A549 (cell line): ENCODE data around the gene GPX5. TPM values are rescaled to one million over a fixed set of nuclear protein-coding genes. Genes with fewer than 3 reads are reported as not detected.

Experiments used
- ATAC-seq, 2 experiments: fragments of 200-7000 bp in 1 of 2; fragments of >200 bp in 1 of 2; cut with Nextera tagmentation in 1 of 2; cut with Tn5 transposase in 1 of 2; 3 replicates each; pipeline versions ENCODE4 v1.8.0 to v1.9.1; 2018 to 2020; ENCODE audit warnings: mild to moderate bottlenecking in 1 of 2, moderate library complexity in 1 of 2
- CTCF ChIA-PET: fragments of 300-600 bp; sonication (Branson Sonifier 250); formaldehyde crosslinking; extraction: SDS; loops from one replicate; lab custom pipeline; 2021; ENCODE audit warnings: antibody characterized with exemption, inconsistent platforms; lab: Yijun Ruan, JAX
- POLR2A ChIA-PET: fragments of 350-600 bp; formaldehyde crosslinking; extraction: SDS; loops from one replicate; lab custom pipeline; 2021; ENCODE audit warnings: antibody characterized with exemption, inconsistent platforms; lab: Yijun Ruan, JAX
- DNase-seq, 2 experiments: peaks; one replicate each; pipeline versions ENCODE4 v3.0.0 to v3.0.0-alpha.2; 2011 to 2016; ENCODE audit warnings: low read depth in 1 of 2, low spot score in 1 of 2
- FAIRE-seq: peaks from 2 replicates; lab custom pipeline; 2011; peaks lifted over from hg19 to GRCh38; lab: Jason Lieb, UNC
- H3K27ac ChIP-seq, 2 experiments: fragments of >200 bp; sonication (Bioruptor Twin); formaldehyde crosslinking; 3 replicates each; pipeline ENCODE4 v1.5.1; 2016 to 2017
- H3K4me1 ChIP-seq: fragments of >200 bp; sonication (Bioruptor Twin); formaldehyde crosslinking; 3 replicates; pipeline ENCODE4 v1.6.1; 2016
- H3K4me2 ChIP-seq: fragments of >200 bp; sonication (Bioruptor Twin); formaldehyde crosslinking; 3 replicates; pipeline ENCODE4 v1.6.1; 2016
- H3K4me3 ChIP-seq: fragments of >200 bp; sonication (Bioruptor Twin); formaldehyde crosslinking; 3 replicates; pipeline ENCODE4 v1.5.1; 2016
- H3K9me3 ChIP-seq: fragments of >200 bp; sonication (Bioruptor Twin); formaldehyde crosslinking; 3 replicates; pipeline ENCODE4 v1.6.1; 2016
- CHD4 ChIP-seq: fragments of 200-600 bp; sonication (generic); IDR thresholded peaks from 2 replicates; pipeline ENCODE4 v1.6.1; 2016; ENCODE audit warnings: antibody characterized with exemption, mild to moderate bottlenecking, borderline replicate concordance
- EHMT2 ChIP-seq: fragments of 200-600 bp; sonication (generic); IDR thresholded peaks from 2 replicates; pipeline ENCODE4 v1.6.1; 2016; ENCODE audit warnings: antibody characterized with exemption, low read depth, mild to moderate bottlenecking, moderate library complexity
- EP300 ChIP-seq, 2 experiments: fragments of >200 bp; sonication (Bioruptor Twin); formaldehyde crosslinking; IDR thresholded peaks; 2 replicates in 1 of 2; 3 replicates in 1 of 2; pipeline ENCODE4 v1.6.1; 2016 to 2017
- ESRRA ChIP-seq: fragments of 150-350 bp; IDR thresholded peaks from 2 replicates; pipeline ENCODE4 v1.6.1; 2014; ENCODE audit warnings: mild to moderate bottlenecking, low read length, borderline replicate concordance
- FOSB ChIP-seq: fragments of 250-450 bp; sonication (Bioruptor Pico); IDR thresholded peaks from 2 replicates; pipeline ENCODE4 v1.5.0; 2020; ENCODE audit warnings: mild to moderate bottlenecking, moderate library complexity
- FOSL2 ChIP-seq, 2 experiments: fragments of 450-650 bp in 1 of 2; fragments of >200 bp in 1 of 2; sonication (Bioruptor Twin) in 1 of 2; formaldehyde crosslinking; IDR thresholded peaks; 2 replicates each; pipeline versions ENCODE4 v1.5.0 to v1.6.1; 2016 to 2020; ENCODE audit warnings: mild to moderate bottlenecking in 1 of 2, moderate library complexity in 1 of 2
- GATA3 ChIP-seq: IDR thresholded peaks from 2 replicates; pipeline ENCODE4 v1.6.1; 2012; ENCODE audit warnings: borderline replicate concordance
- HEYL ChIP-seq: fragments of 250-450 bp; sonication (Bioruptor Pico); IDR thresholded peaks from 2 replicates; pipeline ENCODE4 v1.8.0; 2021; ENCODE audit warnings: mild to moderate bottlenecking, moderate library complexity
- HOXB5 ChIP-seq: fragments of 250-450 bp; sonication (Bioruptor Pico); IDR thresholded peaks from 2 replicates; pipeline ENCODE4 v1.5.0; 2020; ENCODE audit warnings: mild to moderate bottlenecking, moderate library complexity
- JUN ChIP-seq, 2 experiments: fragments of >200 bp; sonication (Bioruptor Twin); formaldehyde crosslinking; IDR thresholded peaks; 2 replicates in 1 of 2; 3 replicates in 1 of 2; pipeline ENCODE4 v1.6.1; 2016 to 2017
- JUNB ChIP-seq: fragments of >200 bp; sonication (Bioruptor Twin); formaldehyde crosslinking; IDR thresholded peaks from 2 replicates; pipeline ENCODE4 v1.6.1; 2016
- KDM1A ChIP-seq: fragments of 200-600 bp; sonication (generic); IDR thresholded peaks from 2 replicates; pipeline ENCODE4 v1.6.1; 2016; ENCODE audit warnings: low read depth, mild to moderate bottlenecking
- MYC ChIP-seq: IDR thresholded peaks from 2 replicates; pipeline ENCODE4 v1.6.1; 2012; ENCODE audit warnings: mild to moderate bottlenecking, inconsistent platforms, low read length, improper control_type of control experiment, borderline replicate concordance
- NFE2L2 ChIP-seq: fragments of 150-350 bp; conservative IDR thresholded peaks from 2 replicates; pipeline ENCODE4 v1.6.1; 2014; ENCODE audit warnings: low read length
- PHF8 ChIP-seq: fragments of 200-600 bp; sonication (generic); IDR thresholded peaks from 2 replicates; pipeline ENCODE4 v1.6.1; 2016; ENCODE audit warnings: low read depth, mild to moderate bottlenecking, antibody characterized with exemption, moderate library complexity, borderline replicate concordance
- POLR2A ChIP-seq: IDR thresholded peaks from 2 replicates; pipeline ENCODE4 v1.6.1; 2012; ENCODE audit warnings: mild to moderate bottlenecking, low read length
- RARB ChIP-seq: fragments of 250-450 bp; sonication (Bioruptor Pico); IDR thresholded peaks from 2 replicates; pipeline ENCODE4 v1.8.0; 2021; ENCODE audit warnings: mild to moderate bottlenecking, moderate library complexity
- RCOR1 ChIP-seq: fragments of 150-350 bp; IDR thresholded peaks from 2 replicates; pipeline ENCODE4 v1.6.1; 2014; ENCODE audit warnings: antibody characterized with exemption, low read length, low read depth
- ZFP36 ChIP-seq: fragments of 450-650 bp; IDR thresholded peaks from 2 replicates; pipeline ENCODE4 v1.6.1; 2014; ENCODE audit warnings: borderline replicate concordance; ENCODE audit not compliant: partially characterized antibody
- ZNF302 ChIP-seq: fragments of 250-450 bp; sonication (Bioruptor Pico); IDR thresholded peaks from 2 replicates; pipeline ENCODE4 v1.9.0; 2021; ENCODE audit warnings: inconsistent platforms, mild to moderate bottlenecking, moderate library complexity
- ZSCAN20 ChIP-seq: fragments of 250-450 bp; sonication (Bioruptor Pico); IDR thresholded peaks from 2 replicates; pipeline ENCODE4 v1.8.0; 2022; ENCODE audit warnings: mild to moderate bottlenecking, moderate library complexity
- WGBS: methylation state at CpG from one replicate; pipeline ENCODE4 v1.1.6; 2017; ENCODE audit errors: missing lambda C conversion rate; 5-methylcytosine and 5-hydroxymethylcytosine counted together
- polyA plus RNA-seq, 4 experiments: library from polyadenylated mRNA; depleted of rRNA in 3 of 4; stranded (reverse); fragments of >200 nt; fragmentation: RNase III in 1 of 4; extraction: RNeasy Plus Mini Kit Qiagen cat#74134 plus additional on column Dnase treatment in 1 of 4; gene quantifications; 2 replicates in 3 of 4; 3 replicates in 1 of 4; pipeline ENCODE4 v1.2.3, GENCODE V29; 2011 to 2017
- TF ChIP-seq, protein P1 (sequence below): IDR thresholded peaks from 2 replicates; pipeline ENCODE4 v1.6.1; 2012
- TF ChIP-seq, protein P2 (sequence below): fragments of >200 bp; sonication (Bioruptor Twin); formaldehyde crosslinking; IDR thresholded peaks from 3 replicates; pipeline ENCODE4 v1.5.1; 2016

GPX5 gene
- polyA plus RNA-seq, 2 of the 4 experiments (the other 2 are of a cell fraction) = not detected

DNA sequence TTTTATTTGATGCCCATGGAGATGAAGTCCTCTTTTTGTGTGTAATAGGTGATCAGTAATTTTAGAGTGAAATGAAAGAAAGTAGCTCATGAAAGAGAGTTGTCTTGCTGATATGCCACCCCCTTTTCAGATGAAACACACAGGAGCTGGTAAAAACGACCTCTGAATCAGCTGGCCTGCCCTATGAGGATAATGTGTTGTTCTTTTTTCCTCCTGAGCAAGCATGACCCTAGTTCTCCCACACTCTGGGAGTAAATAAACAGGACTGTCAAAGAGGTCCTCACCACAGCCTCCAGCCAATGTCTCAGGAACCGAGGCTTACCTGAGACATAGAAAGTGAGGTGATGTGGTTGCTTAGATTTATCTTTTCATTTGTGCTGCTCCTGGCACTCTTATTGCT is 29.5 kb downstream of the GPX5 start:
- Histone ChIP-seq H3K4me3 (no peak overlapping the region), H3K27ac (no peak overlapping the region), H3K9me3 (no peaks in the 10 kb centered on the region), H3K4me2 (no peak overlapping the region), H3K4me1 (no peaks in the 10 kb centered on the region)
- ATAC-seq (no peak), FAIRE-seq (no peak), DNase-seq (no peak)
- CTCF ChIA-PET = interaction anchor here (1.6 kb wide), 1 partner anchor 9 kb away, joined by 3 read pairs; no protein-coding TSS in a partner anchor
- POLR2A ChIA-PET = no interaction called here
- 19% methylated on average over 2 of the region's 2 CpGs for WGBS
- TF ChIP-seq RCOR1 (no peak), JUN (IDR thresholded peaks at IDR 0.05) (no peak), ESRRA (no peak), ZFP36 (no peak), POLR2A (no peak), KDM1A (no peak), GATA3 (no peak), HOXB5 (CRISPR knock-in tag) (no peak), EP300 (IDR thresholded peaks at IDR 0.05) (no peak), RARB (CRISPR knock-in tag) (no peak), EHMT2 (no peak), JUNB (no peak), FOSB (CRISPR knock-in tag) (no peak), FOSL2 (IDR thresholded peaks at IDR 0.05) (no peak), FOSL2 (CRISPR knock-in tag; IDR thresholded peaks at IDR 0.05) (no peak), MYC (no peak), HEYL (no peak)
- TF ChIP-seq, protein P1, sequence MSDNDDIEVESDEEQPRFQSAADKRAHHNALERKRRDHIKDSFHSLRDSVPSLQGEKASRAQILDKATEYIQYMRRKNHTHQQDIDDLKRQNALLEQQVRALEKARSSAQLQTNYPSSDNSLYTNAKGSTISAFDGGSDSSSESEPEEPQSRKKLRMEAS = no peak
- TF ChIP-seq, protein P2, sequence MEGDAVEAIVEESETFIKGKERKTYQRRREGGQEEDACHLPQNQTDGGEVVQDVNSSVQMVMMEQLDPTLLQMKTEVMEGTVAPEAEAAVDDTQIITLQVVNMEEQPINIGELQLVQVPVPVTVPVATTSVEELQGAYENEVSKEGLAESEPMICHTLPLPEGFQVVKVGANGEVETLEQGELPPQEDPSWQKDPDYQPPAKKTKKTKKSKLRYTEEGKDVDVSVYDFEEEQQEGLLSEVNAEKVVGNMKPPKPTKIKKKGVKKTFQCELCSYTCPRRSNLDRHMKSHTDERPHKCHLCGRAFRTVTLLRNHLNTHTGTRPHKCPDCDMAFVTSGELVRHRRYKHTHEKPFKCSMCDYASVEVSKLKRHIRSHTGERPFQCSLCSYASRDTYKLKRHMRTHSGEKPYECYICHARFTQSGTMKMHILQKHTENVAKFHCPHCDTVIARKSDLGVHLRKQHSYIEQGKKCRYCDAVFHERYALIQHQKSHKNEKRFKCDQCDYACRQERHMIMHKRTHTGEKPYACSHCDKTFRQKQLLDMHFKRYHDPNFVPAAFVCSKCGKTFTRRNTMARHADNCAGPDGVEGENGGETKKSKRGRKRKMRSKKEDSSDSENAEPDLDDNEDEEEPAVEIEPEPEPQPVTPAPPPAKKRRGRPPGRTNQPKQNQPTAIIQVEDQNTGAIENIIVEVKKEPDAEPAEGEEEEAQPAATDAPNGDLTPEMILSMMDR = no peak
- TF ChIP-seq, all 56 proteins: peak for 0

DNA sequence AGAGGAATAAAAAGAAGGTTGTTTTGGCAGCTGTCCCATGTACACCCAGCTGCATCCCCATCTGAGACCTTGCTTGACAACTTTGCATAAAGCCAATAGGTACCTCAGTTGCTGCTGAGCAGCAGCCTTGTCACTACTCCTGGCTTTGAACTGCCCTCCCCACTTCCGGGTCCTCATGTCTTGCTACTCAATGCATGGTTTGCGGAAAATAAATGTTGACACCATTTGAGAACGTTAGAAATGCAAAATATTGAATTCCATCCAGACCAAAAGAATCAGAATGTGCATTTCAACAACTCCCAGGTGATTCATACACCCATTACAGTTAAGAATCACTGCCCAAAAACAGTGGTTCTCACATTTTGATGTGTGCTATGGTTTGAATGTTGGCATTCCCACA is 32.9 kb downstream of the GPX5 start:
- FAIRE-seq (no peak), DNase-seq (no peak), ATAC-seq (no peak)
- ChIA-PET CTCF (no interaction called here), POLR2A (no interaction called here)
- Histone ChIP-seq H3K4me3 (no peak overlapping the region), H3K27ac (no peak overlapping the region), H3K9me3 (no peaks in the 10 kb centered on the region), H3K4me2 (no peak overlapping the region), H3K4me1 (no peaks in the 10 kb centered on the region)
- 56% methylated on average over 3 of the region's 3 CpGs for WGBS
- TF ChIP-seq FOSL2 (IDR thresholded peaks at IDR 0.05) (no peak), FOSL2 (CRISPR knock-in tag; IDR thresholded peaks at IDR 0.05) (no peak), RCOR1 (no peak), ZSCAN20 (CRISPR knock-in tag) (no peak), GATA3 (no peak), NFE2L2 (no peak), CHD4 (no peak), ZNF302 (CRISPR knock-in tag) (no peak), HOXB5 (CRISPR knock-in tag) (no peak)
- TF ChIP-seq, protein P1 = no peak

DNA sequence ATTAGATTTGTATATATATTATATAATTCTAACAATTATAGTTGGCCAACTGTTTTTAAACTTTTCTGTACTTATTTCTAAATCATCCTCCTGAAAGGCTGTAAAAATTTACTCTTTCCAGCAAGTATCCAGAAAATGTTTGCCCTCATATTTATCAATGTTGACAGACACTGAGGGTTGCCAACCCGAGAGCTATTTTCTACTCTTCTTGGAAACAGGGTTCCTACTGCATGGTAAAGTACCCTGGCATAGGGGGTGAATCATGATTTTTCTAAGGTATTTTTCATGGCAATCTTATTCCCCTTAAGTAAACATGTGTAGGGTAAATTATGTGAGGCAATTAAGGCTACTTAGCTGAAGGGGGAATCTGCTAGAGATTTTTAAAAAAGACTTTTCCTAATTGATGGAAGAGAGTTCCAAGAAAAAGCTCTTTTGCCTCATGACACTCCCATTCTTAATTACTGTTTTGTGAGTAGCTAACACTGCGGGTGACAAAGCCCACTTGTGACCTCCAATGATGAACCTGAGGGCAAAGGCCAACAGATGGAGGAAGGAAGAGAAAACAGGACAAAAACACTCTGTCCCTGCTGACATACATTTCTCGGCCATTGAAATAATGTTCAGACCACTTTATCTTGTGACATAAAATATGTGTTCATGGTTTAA is 37.9 kb downstream of the GPX5 start:
- CTCF ChIA-PET = no interaction called here
- Histone ChIP-seq H3K9me3 (peaks cover 3% of the 10 kb centered on the region; the same call in 1 of the 3 replicates), H3K4me1 (peaks cover 8% of the 10 kb centered on the region), H3K4me3 (no peak overlapping the region), H3K27ac (no peak overlapping the region), H3K4me2 (no peak overlapping the region)
- ATAC-seq (no peak), DNase-seq (no peak), FAIRE-seq (no peak)
- no peak for TF ChIP-seq PHF8
- POLR2A ChIA-PET = no interaction called here
- WGBS = 29% methylated on average over 3 of the region's 3 CpGs
